Measurements from ENCODE around the gene CACFD1.

Gene CACFD1

DNA sequence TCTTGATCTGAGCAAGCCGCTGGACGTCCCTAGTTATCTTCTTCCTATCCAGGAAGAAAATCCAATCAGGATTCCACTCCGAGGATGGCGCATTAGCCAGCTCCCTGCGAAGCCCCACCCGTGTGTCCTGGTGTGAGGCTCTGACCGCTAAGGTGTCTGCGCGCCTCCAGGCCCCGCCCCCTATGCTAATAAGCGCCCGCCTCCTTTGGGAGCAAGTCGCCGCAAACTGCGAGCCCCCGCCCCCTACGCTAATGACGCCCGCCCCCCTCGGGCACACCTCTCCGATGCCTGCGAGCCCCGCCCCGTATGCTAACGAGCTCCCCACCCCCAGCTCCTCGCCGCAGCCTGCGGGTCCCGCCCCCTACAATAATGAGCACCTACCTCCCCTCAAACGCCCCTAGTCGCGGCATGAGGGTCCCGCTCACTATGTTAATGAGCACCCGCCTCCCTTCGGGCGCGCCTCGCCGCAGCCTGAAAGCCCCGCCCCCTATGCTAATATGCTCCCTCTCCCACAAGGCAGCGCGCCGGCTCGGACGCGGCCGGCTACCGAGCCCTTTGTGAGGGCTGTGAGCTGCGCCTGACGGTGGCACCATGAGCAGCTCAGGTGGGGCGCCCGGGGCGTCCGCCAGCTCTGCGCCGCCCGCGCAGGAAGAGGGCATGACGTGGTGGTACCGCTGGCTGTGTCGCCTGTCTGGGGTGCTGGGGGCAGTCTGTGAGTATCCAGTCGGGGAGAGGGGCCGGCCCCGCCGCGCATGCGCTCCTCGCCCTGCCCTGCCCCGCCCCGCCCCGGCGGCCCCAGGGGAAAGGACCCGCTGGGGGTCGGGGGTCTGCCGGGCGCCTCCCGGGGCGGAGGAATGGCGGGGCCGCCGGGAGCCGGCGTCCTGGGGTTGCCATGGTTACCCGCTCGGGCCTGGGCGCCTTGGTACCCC is at the start of gene CACFD1:
Gene CACFD1 (plus strand): TSS at position 503 of the 929 bp plus-strand sequence. CDS start 89 bp downstream, at position 592.
- peak; percentile 92 for DNase-seq

DNA sequence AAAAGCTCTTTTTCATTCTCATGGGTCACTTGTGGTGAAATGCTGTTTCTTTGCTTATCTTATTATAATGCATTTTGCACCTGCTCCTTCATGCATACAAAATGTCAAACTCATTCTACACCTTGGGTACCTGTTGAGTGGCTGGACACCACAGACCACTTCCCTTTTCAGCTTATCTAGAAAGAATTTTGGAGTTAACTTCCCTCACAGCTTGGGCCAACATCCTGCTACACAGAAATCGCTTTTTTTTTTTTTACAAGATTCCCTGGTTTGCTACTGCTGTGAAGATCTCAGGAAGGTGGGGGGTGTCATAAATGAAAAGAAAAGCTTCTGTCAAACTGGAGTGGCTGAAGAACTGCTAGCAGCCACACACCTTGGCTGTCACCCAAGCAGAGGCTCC is 44.6 kb upstream of the CACFD1 start:
- no peak for DNase-seq

DNA sequence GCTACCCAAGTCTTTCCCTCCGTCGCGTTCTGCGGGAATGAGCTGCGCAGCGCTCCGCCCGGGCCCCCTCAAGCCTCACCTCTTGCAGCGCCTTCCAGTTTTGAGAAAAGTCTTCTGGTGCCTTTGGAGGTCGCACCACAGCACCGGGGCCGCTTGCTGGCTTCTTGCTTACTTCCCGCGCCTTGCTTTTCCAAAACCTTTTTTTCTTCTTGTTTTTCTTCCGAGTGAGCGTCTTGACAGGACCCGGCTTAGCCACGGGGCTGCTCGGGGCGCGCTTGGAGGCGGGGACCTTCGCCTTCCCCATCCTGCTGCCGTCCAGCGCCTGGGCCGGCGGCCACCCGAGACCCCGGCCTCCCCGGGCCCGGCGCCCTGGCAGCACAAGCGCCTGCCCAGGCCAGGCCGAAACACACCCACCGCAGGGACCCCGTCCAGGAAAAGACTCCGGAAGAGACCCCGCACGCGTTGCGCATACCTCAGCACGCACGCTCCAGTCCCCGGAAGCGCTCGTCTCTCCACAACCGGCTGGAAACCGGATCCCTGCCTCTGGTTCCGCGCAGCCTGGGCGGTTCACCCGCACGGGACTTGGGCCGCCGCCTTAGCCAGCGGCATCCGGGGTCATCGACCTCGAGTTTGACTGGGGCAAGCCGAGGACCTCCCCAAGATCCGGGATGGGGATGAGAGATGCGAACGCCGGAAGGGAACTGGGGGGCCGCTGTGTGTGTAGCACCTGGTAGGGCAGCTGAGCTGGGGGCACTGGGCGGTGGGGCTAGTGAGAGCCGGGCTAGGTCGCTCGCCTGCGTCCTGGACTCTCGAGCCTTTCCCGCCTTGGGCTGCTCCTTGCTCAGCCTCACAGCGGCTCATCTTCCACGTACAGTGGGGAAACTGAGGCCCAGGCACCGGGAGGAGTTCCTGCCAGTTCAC is 42.0 kb upstream of the CACFD1 start, which contains the start of gene REXO4:
Gene REXO4 (minus strand): TSS at position 470 of the 921 bp plus-strand sequence. CDS start 166 bp downstream, at position 304.
- peak; percentile 82 for DNase-seq

DNA sequence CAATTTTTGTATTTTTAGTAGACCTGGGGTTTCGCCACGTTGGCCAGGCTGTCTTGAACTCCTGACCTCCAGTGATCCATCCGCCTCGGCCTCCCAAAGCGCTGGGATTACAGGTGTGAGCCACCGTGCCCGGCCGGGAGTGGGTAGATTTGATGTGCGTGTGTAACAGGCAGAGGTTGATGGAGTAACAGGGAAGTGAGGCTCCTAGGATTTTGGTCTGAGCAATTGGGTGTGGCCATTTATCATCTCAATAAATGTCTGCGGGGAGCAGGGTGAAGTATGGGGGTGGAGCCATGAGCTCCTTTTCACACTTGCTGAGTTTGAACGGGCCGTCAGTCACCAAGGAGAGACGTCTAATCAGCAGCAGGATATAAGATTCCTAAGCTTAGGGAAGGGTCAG is 40.8 kb upstream of the CACFD1 start:
- no peak for DNase-seq

DNA sequence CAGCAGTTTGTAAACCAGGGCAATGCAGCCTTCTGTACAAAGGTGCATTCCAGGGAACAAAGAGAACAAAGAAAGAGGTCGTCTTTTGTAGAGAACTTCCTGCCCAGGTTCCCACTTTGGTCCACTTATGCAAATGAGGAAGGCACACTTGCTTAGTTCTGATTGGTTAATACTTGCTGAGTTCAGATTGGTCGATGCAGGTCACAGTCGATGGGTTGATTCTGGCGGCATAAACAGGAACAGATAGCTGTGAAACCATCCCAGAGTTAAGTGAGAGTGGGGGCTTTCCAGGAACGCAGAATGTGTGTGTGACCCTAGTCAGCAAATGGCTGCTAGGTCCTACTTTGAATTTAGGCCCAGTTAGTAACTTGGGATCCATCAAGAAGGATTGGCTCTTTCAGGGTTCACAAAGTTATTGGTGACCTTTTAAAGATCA is 39.4 kb upstream of the CACFD1 start:
- DNase-seq = peak; percentile 66

DNA sequence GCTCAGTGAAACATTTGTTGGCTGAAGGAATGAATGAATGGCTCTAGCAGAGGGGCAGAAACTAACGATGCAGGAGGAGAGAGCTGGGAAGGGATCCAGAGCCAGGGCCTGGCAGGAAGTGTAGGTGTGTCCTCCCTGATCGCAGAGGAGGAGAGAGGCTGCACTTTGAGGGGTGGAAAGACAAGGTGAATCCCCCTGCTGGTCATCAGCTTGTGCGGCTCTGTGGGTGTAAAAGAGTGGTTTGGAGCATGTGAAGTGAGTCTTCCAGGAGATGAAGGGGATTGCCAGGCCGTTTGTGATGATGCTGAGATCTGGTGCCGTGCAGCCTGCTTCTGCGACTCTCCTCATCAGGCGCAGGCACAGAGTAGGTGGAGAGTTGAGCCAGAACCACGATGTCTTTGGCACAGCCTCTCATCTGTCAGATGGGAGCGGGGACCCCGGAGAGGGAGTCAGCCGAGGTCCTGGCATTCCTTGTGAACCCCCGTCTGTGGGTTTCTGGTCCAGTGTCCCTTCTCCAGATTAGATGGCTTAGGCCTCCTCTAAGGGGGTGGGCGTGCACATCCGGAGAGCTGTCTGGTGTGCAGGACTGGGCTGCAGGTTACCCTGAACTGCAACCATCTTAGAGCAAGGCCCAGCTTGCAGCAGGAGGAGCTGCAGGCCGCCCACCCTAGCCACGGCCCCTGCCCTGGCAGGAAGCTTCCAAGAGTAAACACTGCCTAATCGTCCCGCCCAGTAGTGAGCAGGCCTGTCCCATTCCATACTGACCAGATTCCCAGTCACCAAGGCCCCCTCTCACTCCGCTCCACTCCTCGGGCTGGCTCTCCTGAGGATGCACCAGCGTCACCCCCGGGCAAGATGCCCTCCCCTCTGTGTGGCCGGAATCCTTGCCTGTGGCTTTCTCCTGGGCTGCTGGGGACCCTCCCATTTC is 37.9 kb upstream of the CACFD1 start, which contains the start of gene ADAMTS13:
Gene ADAMTS13 (plus strand): TSS at position 753 of the 928 bp plus-strand sequence. CDS start 77 bp downstream, at position 830.
- DNase-seq = no peak

DNA sequence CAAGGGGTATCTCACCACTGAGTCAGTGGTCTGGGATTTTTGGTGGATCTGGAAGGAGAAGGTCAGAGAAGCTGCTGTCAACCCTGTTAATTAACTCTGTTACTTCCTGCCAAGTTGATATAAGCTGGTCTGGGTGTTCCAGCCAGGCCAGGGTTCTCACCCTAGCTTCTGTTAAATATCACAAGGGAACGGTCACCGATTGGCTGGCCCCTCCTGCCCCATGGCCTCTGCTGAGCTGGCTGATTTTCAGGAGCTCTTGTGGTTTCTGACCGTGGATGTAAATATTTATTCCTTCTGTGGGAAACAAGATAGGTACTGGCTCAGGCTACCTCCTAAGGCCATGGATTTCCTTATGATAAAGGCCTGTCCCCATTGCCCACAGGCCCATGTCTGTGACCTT is 36.6 kb upstream of the CACFD1 start:
- DNase-seq = no peak

DNA sequence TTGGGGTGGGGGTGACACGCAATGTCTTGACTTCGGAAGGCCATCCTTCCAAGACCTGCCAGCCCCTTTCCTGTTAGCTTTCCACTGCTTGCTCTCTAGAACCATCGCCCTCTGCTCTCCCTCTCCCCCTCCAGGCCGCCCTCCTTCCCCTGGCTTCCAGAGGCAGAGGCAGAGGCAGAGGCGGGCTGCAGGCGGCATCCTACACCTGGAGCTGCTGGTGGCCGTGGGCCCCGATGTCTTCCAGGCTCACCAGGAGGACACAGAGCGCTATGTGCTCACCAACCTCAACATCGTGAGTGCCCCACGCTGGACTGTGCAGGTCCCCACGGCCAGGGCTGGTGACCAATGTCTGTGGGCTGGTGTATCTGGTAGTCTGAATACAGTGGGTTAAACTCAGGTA is 35.6 kb upstream of the CACFD1 start:
- no peak for DNase-seq

DNA sequence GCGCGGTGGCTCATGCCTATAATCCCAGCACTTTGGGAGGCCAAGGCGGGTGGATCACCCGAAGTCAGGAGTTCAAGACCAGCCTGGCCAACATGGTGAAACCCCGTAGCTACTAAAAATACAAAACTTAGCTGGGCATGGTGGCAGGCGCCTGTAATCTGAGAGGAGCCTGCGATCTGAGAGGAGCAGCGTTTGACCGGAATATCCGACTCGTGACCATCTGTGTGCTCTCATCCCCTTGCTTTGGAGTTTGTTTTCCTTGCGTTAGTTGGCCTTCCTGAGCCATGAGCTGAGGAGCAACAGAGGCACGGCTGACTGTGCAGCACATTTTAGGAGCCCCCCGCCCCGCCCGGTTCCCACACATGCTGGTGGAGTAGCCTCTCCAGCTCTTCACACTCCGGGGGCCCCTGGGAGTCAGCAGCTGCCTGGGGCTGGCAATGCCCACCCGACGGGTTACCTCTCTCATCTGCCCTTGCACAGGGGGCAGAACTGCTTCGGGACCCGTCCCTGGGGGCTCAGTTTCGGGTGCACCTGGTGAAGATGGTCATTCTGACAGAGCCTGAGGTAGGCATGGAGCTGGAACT is 34.6 kb upstream of the CACFD1 start:
- DNase-seq = no peak

DNA sequence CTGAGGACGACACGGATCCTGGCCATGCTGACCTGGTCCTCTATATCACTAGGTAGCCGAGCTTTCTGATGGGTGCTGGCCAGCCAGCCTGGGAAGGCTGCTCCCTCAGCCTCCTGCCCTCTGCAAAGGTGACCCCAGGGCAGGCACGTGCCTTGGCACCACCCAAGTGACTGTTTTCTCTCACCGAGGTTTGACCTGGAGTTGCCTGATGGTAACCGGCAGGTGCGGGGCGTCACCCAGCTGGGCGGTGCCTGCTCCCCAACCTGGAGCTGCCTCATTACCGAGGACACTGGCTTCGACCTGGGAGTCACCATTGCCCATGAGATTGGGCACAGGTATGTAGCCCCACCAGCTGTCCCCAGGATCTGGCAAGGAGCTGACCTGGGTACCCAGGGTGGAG is 33.8 kb upstream of the CACFD1 start:
- DNase-seq = no peak

DNA sequence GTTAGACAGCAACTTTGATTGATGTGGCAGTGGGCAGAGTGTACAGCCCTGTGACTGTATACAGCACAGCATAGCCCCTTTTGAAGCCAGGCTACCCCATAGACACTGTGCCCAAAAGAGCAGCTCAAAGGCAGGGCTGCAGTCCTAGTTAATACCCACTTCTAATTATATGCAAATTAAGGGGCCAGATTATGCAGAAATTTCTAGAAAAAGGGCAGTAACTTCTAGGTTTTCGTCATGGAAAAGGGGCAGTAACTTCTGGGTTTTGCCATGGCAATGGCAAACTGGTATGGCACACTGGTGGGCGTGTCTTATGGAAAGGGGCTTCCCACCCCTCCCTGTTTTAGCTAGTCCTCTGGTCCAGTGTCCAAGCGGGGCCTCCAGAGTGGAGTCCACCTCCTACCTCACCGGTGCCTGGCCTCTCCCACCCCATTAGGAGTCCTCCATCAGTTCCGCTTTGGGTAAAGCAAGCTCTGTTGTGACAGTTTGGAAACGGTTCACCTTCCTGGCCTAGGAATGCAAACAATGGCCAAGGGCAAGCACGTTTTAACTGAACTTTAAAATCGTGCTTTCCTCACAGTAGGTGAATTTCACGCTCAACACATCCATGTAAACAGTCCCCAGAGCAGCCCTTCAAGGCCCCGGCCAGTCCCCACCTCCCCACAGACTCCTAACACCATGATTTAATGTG is 32.0 kb upstream of the CACFD1 start:
- no peak for DNase-seq

DNA sequence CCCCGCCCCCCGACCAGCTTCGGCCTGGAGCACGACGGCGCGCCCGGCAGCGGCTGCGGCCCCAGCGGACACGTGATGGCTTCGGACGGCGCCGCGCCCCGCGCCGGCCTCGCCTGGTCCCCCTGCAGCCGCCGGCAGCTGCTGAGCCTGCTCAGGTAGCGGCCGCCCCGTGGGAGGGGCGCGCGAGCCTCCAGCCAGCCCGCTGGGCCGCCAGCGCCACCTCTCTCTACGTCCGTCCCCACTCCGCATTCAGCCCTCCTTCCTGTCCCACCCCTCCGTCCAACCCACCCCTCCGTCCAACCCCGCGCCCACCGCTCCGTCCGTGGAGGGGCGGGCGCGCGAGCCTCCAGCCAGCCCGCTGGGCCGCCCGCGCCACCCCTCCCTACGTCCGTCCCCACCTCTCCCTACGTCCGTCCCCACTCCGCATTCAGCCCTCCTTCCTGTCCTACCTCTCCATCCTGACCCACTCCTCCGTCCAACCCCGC is 31.1 kb upstream of the CACFD1 start:
- DNase-seq = no peak

DNA sequence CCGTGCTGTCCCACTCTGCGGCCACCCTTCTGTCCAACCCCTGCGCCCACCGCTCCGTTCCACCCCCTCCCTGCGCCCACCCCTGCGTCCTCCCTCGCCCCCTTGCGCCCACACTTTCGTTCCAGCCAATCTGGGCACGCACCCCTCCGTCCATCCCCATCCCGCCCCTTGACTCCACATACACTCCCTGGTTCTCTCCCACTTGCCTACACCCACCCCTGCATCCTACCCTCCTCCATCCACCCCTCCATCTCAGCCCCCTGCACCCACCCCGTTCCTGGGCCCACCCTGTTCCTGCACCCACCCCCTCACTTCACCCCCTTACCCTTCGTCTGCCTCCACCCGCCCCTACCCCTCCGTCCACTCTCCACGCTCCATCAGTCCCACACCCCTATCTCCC is 30.6 kb upstream of the CACFD1 start:
- DNase-seq = no peak

DNA sequence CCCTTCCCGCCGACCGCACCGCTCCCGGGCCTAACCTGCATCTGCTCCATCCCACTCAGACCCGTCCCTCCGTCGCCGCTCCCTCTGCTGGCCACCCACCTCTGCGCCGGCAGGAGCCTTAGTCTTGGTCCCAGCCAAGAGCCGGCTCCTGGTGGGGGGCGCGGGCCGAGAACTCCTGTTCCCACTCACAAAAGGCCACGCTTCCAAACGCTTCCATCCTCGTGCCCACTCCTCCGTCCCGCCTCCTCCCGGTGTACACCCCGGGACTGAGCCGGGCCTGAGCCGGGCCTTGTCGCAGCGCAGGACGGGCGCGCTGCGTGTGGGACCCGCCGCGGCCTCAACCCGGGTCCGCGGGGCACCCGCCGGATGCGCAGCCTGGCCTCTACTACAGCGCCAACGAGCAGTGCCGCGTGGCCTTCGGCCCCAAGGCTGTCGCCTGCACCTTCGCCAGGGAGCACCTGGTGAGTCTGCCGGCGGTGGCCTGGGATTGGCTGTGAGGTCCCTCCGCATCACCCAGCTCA is 30.1 kb upstream of the CACFD1 start:
- no peak for DNase-seq

DNA sequence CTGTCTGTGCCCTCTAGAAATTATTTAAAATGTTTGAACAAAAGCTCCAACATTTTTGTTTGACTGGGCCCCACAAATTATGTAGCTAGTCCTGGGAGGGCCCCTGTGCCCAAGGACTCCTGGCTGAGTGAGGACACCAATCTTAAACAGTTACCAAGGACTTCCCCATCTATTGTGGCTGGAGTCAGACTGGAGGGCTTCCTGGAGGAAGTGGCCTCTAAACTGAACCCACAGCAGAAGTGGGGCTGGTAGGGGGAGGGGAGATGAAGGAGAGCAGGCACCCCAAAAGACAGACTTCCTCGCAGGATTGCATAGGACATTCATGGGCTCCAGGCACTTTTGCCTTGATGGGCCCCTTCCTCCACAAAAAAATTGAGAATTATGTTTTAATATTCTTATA is 29.5 kb upstream of the CACFD1 start:
- DNase-seq = no peak

DNA sequence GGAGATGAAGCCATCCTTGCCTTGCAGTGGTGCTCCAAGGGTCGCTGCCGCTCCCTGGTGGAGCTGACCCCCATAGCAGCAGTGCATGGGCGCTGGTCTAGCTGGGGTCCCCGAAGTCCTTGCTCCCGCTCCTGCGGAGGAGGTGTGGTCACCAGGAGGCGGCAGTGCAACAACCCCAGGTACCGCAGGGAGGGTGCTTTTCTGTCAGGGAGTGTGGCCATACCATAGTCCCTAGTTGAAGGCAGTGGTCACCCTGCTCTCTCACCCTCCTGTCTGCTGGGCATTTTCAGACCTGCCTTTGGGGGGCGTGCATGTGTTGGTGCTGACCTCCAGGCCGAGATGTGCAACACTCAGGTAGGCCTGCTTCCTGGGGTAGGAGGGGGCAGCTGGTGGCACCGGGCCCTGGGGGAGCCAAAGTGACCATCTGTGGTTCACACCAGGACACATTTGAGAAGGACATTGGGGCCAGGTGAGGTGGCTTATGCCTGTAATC is 26.4 kb upstream of the CACFD1 start:
- no peak for DNase-seq

DNA sequence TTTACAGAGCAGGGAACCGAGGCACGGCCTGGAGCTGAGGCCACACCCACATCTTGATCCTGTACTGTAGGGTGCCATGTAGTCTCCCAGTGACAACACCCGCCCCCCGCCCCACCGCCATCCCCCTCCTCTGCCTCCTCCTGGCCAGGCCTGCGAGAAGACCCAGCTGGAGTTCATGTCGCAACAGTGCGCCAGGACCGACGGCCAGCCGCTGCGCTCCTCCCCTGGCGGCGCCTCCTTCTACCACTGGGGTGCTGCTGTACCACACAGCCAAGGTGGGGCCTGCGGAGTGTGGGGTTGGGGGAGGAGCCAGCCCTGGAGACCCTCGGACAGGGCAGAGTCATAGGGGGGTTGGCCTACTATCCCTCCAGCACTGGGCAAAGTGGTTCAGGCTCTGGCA is 23.1 kb upstream of the CACFD1 start:
- DNase-seq = no peak

DNA sequence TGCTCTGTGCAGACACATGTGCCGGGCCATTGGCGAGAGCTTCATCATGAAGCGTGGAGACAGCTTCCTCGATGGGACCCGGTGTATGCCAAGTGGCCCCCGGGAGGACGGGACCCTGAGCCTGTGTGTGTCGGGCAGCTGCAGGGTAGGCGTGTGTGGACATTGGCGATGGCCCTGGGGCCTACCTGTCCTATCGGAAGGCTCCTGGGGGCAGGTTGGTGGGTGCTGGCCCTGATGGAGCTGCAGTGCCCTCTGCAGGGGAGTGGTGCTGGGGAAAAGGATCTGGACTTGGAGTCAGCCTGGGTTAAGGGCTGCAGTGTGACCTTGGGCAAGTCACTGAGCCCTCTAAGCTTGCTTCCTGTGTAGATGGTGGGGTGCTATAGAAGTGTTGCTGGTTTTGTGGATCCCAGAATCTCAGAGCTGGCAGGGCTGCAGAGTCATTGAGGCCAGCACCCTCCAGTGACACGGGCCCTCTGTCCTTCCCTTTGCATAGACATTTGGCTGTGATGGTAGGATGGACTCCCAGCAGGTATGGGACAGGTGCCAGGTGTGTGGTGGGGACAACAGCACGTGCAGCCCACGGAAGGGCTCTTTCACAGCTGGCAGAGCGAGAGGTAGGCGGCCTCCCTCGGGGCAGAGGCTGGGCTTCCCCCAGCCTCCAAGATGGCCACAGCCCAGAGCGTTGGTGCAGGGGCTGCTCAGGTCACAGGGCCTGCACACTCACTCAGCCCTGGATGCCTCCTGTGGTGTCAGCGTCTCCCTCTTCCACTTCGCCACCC is 21.8 kb upstream of the CACFD1 start:
- DNase-seq = no peak

DNA sequence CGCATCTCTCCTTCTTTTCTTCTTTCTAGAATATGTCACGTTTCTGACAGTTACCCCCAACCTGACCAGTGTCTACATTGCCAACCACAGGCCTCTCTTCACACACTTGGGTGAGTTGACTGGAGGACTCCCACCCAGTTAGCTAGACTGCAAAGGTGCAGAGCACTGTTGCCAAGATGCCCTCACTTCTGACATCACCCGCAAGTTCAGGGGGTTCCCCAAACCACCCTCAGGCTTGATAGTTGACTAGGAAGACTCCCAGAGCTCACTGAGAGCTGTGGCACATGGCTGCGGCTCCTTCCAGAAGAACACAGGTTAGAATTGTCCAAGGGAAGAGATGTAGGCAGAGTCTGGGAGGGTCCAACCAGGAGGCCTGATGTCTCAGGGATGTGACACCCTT is 20.4 kb upstream of the CACFD1 start:
- DNase-seq = no peak

DNA sequence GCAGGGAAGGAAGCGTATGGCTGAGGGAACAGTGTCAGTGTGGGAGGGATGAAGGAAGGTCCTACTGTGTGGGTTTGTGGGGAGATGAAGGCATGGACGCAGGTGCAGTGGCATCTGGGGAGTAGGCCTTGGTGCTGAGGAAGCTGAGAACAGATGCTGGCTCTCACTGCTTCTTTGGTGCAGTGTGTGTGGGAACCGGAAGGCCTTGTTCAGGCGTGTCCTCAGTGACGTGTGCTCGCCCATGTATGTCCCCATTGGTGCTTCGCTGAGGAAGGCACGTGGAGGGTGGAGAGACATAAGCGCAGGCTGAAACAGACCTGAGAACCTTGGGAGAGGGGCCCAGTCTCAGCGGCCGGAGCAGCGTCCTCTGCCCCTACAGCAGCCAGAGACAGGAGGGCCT is 18.9 kb upstream of the CACFD1 start:
- DNase-seq = peak; percentile 69

All from CD4-positive, alpha-beta T cell treated with Interferon gamma for 1 hour (primary cell).